ENCODE data around the gene SLC2A9.

DNA sequence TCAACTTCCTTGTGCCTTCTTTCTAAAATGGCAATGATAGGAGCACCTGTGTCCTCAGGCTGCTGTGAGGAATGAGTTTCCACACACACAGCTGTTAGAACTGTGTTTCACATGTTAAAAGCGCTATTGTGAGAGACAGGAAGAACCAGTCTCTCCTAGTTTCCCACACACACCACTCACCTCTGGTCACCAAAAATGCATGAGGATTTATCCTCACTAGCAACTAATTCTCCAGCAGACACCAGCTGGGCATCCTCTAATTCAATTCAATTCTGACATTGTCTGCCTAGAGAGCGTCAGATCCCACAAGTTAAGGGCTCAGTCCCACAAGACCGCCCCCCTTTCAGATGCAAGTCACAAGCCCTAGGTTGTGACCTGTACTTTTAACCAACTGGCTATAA, 29.0 kb upstream of the SLC2A9 start:
- TF ChIP-seq HOXA7 (CRISPR knock-in tag; IDR thresholded peaks at IDR 0.05) (no peak), ZSCAN20 (CRISPR knock-in tag; IDR thresholded peaks at IDR 0.05) (no peak), ZNF302 (CRISPR knock-in tag; IDR thresholded peaks at IDR 0.05) (no peak), POLR2A (IDR thresholded peaks at IDR 0.05; ENCODE audit: low read length) (no peak), FOSL2 (IDR thresholded peaks at IDR 0.05) (no peak), FOSL2 (CRISPR knock-in tag; IDR thresholded peaks at IDR 0.05) (no peak), SMC3 (IDR thresholded peaks at IDR 0.05) (no peak)
- TF ChIP-seq, protein P1, sequence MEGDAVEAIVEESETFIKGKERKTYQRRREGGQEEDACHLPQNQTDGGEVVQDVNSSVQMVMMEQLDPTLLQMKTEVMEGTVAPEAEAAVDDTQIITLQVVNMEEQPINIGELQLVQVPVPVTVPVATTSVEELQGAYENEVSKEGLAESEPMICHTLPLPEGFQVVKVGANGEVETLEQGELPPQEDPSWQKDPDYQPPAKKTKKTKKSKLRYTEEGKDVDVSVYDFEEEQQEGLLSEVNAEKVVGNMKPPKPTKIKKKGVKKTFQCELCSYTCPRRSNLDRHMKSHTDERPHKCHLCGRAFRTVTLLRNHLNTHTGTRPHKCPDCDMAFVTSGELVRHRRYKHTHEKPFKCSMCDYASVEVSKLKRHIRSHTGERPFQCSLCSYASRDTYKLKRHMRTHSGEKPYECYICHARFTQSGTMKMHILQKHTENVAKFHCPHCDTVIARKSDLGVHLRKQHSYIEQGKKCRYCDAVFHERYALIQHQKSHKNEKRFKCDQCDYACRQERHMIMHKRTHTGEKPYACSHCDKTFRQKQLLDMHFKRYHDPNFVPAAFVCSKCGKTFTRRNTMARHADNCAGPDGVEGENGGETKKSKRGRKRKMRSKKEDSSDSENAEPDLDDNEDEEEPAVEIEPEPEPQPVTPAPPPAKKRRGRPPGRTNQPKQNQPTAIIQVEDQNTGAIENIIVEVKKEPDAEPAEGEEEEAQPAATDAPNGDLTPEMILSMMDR (IDR thresholded peaks at IDR 0.05), result no peak

Measured in A549 (cell line).